Sigmoid colon (tissue), 4 donors: ENCODE results near the gene DNAH6.

Source experiments
- CTCF ChIP-seq, 4 experiments: fragments of 450-650 bp in 3 of 4; fragments of 200-600 bp in 1 of 4; IDR thresholded peaks; one replicate each; pipeline ENCODE4 v1.5.1; 2016 to 2019; ENCODE audit warnings: antibody characterized with exemption in 4 of 4, mild to moderate bottlenecking in 3 of 4, moderate library complexity in 2 of 4
- EP300 ChIP-seq, 4 donors: sonication (generic); formaldehyde crosslinking; IDR thresholded peaks; one replicate each; pipeline ENCODE4 v1.6.1; 2017; ENCODE audit warnings: antibody characterized with exemption in 4 of 4
- POLR2A ChIP-seq, 2 donors: fragments of 450-650 bp; IDR thresholded peaks; one replicate each; pipeline ENCODE4 v1.6.1; 2016; ENCODE audit warnings: antibody characterized with exemption in 2 of 2, mild to moderate bottlenecking in 2 of 2, moderate library complexity in 2 of 2

- TF ChIP-seq CTCF (IDR thresholded peaks at IDR 0.05): no peak
- TF ChIP-seq POLR2A (IDR thresholded peaks at IDR 0.05): no peak
- TF ChIP-seq EP300 (IDR thresholded peaks at IDR 0.05): no peak
These were observed 25.0 kb upstream of the DNAH6 start for GRCh38 chr2:84491256-84491655.
